HG03108 (cell line): ENCODE results near the gene RNF38.
"Not testable (repeated sequence)": the region's sequence is repeated elsewhere in the genome, so short reads cannot be mapped to it uniquely, and the experiment has no call there.

Source experiments
- ATAC-seq: cut with Tn5 transposase; IDR thresholded peaks from one replicate; pipeline ENCODE4 v1.9.1; 2021; ENCODE audit warnings: moderate library complexity; ENCODE audit not compliant: unreplicated experiment

The RNF38 gene

GRCh38 chr9:36407122-36407723 is 7.2 kb upstream of the RNF38 start:
- no peak for ATAC-seq

GRCh38 chr9:36402536-36402935 is 2.5 kb upstream of the RNF38 start:
- ATAC-seq: no peak

GRCh38 chr9:36401897-36402480 is 1.9 kb upstream of the RNF38 start:
- no peak for ATAC-seq

GRCh38 chr9:36401164-36401740 is 1.2 kb upstream of the RNF38 start:
- peak; percentile 53 for ATAC-seq

GRCh38 chr9:36400332-36401163 is 479 bp upstream of the RNF38 start:
- peak; percentile 68 for ATAC-seq

- ATAC-seq: no peak
These were observed 1.3 kb downstream of the RNF38 start for GRCh38 chr9:36398745-36399144.

GRCh38 chr9:36396985-36397384 is 3.1 kb downstream of the RNF38 start:
- no peak for ATAC-seq

- ATAC-seq: no peak
These were observed 7.6 kb downstream of the RNF38 start for GRCh38 chr9:36392489-36392888.

- ATAC-seq: no peak
These were observed 10.5 kb downstream of the RNF38 start for GRCh38 chr9:36389590-36389989.

GRCh38 chr9:36386396-36386965 is 13.6 kb downstream of the RNF38 start:
- not testable (repeated sequence) for ATAC-seq

GRCh38 chr9:36382484-36382883 is 17.6 kb downstream of the RNF38 start:
- no peak for ATAC-seq

- no peak for ATAC-seq
These were observed 35.5 kb downstream of the RNF38 start for GRCh38 chr9:36364577-36364976.

- ATAC-seq: no peak
These were observed 36.6 kb downstream of the RNF38 start for GRCh38 chr9:36363448-36363847.

GRCh38 chr9:36358486-36358885 is 41.6 kb downstream of the RNF38 start:
- ATAC-seq: no peak

- no peak for ATAC-seq
These were observed 42.4 kb downstream of the RNF38 start for GRCh38 chr9:36357639-36358038.

GRCh38 chr9:36346569-36346968 is 53.5 kb downstream of the RNF38 start:
- ATAC-seq: no peak

GRCh38 chr9:36345103-36345846 is 54.8 kb downstream of the RNF38 start:
- no peak for ATAC-seq

GRCh38 chr9:36341936-36342577 is 58.0 kb downstream of the RNF38 start:
- no peak for ATAC-seq

GRCh38 chr9:36337865-36338264 is 62.2 kb downstream of the RNF38 start:
- no peak for ATAC-seq

- ATAC-seq: no peak
These were observed 63.1 kb downstream of the RNF38 start for GRCh38 chr9:36337002-36337401.
